H9 (cell line): ENCODE measurements around the gene IGBP1. TPM values are rescaled to one million over a fixed set of nuclear protein-coding genes. Genes with fewer than 3 reads are reported as not detected.
"Not testable (repeated sequence)": the region's sequence is repeated elsewhere in the genome, so short reads cannot be mapped to it uniquely, and the experiment has no call there.

Source experiments
- DNase-seq: peaks from one replicate; pipeline ENCODE4 v3.0.0-alpha.2; 2017
- H2AFZ ChIP-seq: one replicate; pipeline ENCODE4 v1.6.1; 2013; ENCODE audit warnings: mild to moderate bottlenecking, low read length, control low read depth, moderate library complexity
- H2AK5ac ChIP-seq: 2 replicates; pipeline ENCODE4 v1.6.1; 2013; ENCODE audit warnings: low read length, control low read depth, mixed read lengths; ENCODE audit not compliant: insufficient read length
- H2BK120ac ChIP-seq: one replicate; pipeline ENCODE4 v1.6.1; 2013; ENCODE audit warnings: low read depth, mild to moderate bottlenecking, low read length, control low read depth, inconsistent platforms; ENCODE audit not compliant: poor library complexity, severe bottlenecking
- H2BK12ac ChIP-seq: 2 replicates; pipeline ENCODE4 v1.6.1; 2013; ENCODE audit warnings: low read length, control low read depth, mixed read lengths, low read depth; ENCODE audit not compliant: insufficient read length
- H2BK15ac ChIP-seq: 2 replicates; pipeline ENCODE4 v1.6.1; 2013; ENCODE audit warnings: low read depth, low read length, control low read depth
- H2BK20ac ChIP-seq: one replicate; pipeline ENCODE4 v1.6.1; 2013; ENCODE audit warnings: low read depth, mild to moderate bottlenecking, low read length, control low read depth, inconsistent platforms; ENCODE audit not compliant: poor library complexity, severe bottlenecking
- H2BK5ac ChIP-seq: 2 replicates; pipeline ENCODE4 v1.6.1; 2013; ENCODE audit warnings: low read length, control low read depth, mixed read lengths; ENCODE audit not compliant: insufficient read length
- H3K14ac ChIP-seq: 2 replicates; pipeline ENCODE4 v1.6.1; 2013; ENCODE audit warnings: low read length, control low read depth; ENCODE audit not compliant: insufficient read depth
- H3K18ac ChIP-seq: 2 replicates; pipeline ENCODE4 v1.6.1; 2013; ENCODE audit warnings: low read depth, mild to moderate bottlenecking, mixed read lengths, low read length, control low read depth; ENCODE audit not compliant: insufficient read length
- H3K23ac ChIP-seq: 2 replicates; pipeline ENCODE4 v1.6.1; 2013; ENCODE audit warnings: low read length, control low read depth, mixed read lengths, low read depth; ENCODE audit not compliant: insufficient read length
- H3K23me2 ChIP-seq: 2 replicates; pipeline ENCODE4 v1.6.1; 2013; ENCODE audit warnings: low read depth, mild to moderate bottlenecking, mixed read lengths, low read length, control low read depth; ENCODE audit not compliant: insufficient read length, poor library complexity, severe bottlenecking
- H3K27ac ChIP-seq: 2 replicates; pipeline ENCODE4 v1.5.1; 2013; ENCODE audit warnings: low read length, control low read depth, mixed read lengths, low read depth; ENCODE audit not compliant: insufficient read length
- H3K27me3 ChIP-seq: 2 replicates; pipeline ENCODE4 v1.6.1; 2013; ENCODE audit warnings: low read length, control low read depth, inconsistent platforms; ENCODE audit not compliant: insufficient read depth
- H3K4ac ChIP-seq: 2 replicates; pipeline ENCODE4 v1.6.1; 2013; ENCODE audit warnings: low read depth, mild to moderate bottlenecking, control low read depth, inconsistent platforms, low read length, moderate library complexity
- H3K4me1 ChIP-seq: 2 replicates; pipeline ENCODE4 v1.6.1; 2013; ENCODE audit warnings: low read length, control low read depth, inconsistent platforms; ENCODE audit not compliant: insufficient read depth
- H3K4me2 ChIP-seq: 2 replicates; pipeline ENCODE4 v1.6.1; 2013; ENCODE audit warnings: low read length, control low read depth, mixed read lengths; ENCODE audit not compliant: insufficient read length, insufficient read depth
- H3K56ac ChIP-seq: 2 replicates; pipeline ENCODE4 v1.6.1; 2013; ENCODE audit warnings: low read depth, mild to moderate bottlenecking, mixed read lengths, low read length, control low read depth; ENCODE audit not compliant: insufficient read length
- H3K79me1 ChIP-seq: 2 replicates; pipeline ENCODE4 v1.6.1; 2013; ENCODE audit warnings: low read depth, mild to moderate bottlenecking, moderate library complexity, low read length, control low read depth, inconsistent platforms; ENCODE audit not compliant: insufficient read depth, poor library complexity, severe bottlenecking
- H3K79me2 ChIP-seq: 2 replicates; pipeline ENCODE4 v1.6.1; 2013; ENCODE audit warnings: low read length, control low read depth, inconsistent platforms; ENCODE audit not compliant: insufficient read depth
- H3K9ac ChIP-seq: 2 replicates; pipeline ENCODE4 v1.6.1; 2013; ENCODE audit warnings: low read length, control low read depth, mixed read lengths; ENCODE audit not compliant: insufficient read length; ENCODE audit errors: extremely low read depth
- H3K9me3 ChIP-seq: one replicate; pipeline ENCODE4 v1.6.1; 2013; ENCODE audit warnings: low read depth, low read length, inconsistent platforms; ENCODE audit not compliant: control insufficient read depth
- H3T11ph ChIP-seq: one replicate; pipeline ENCODE4 v1.6.1; 2013; ENCODE audit warnings: mild to moderate bottlenecking, low read length, control low read depth, inconsistent platforms
- H4K20me1 ChIP-seq: one replicate; pipeline ENCODE4 v1.6.1; 2013; ENCODE audit not compliant: control insufficient read depth, insufficient read length, insufficient read depth
- H4K5ac ChIP-seq: 2 replicates; pipeline ENCODE4 v1.6.1; 2013; ENCODE audit warnings: low read depth, mild to moderate bottlenecking, mixed read lengths, low read length, control low read depth; ENCODE audit not compliant: insufficient read length
- H4K8ac ChIP-seq: replicated peaks from 2 replicates; pipeline ENCODE4 v1.6.1; 2013; ENCODE audit warnings: low read length, control low read depth, mixed read lengths, low read depth; ENCODE audit not compliant: insufficient read length
- H4K91ac ChIP-seq: 2 replicates; pipeline ENCODE4 v1.6.1; 2013; ENCODE audit warnings: low read depth, mild to moderate bottlenecking, moderate library complexity, mixed read lengths, low read length, control low read depth; ENCODE audit not compliant: insufficient read length
- H3K27ac Mint-ChIP-seq, 3 experiments: 2 replicates in 2 of 3; 3 replicates in 1 of 3; pipeline ENCODE4 v1.8.0; 2020 to 2021; ENCODE audit warnings: mixed read lengths in 3 of 3, mild to moderate bottlenecking in 1 of 3, moderate library complexity in 1 of 3
- H3K27me3 Mint-ChIP-seq: 2 replicates; pipeline ENCODE4 v1.8.0; 2021; ENCODE audit warnings: low read depth, mild to moderate bottlenecking, moderate library complexity, mixed read lengths
- H3K36me3 Mint-ChIP-seq, 3 experiments: 2 replicates in 2 of 3; 3 replicates in 1 of 3; pipeline ENCODE4 v1.8.0; 2020 to 2021; ENCODE audit warnings: low read depth in 3 of 3, mixed read lengths in 3 of 3; ENCODE audit not compliant: insufficient read depth in 1 of 3
- H3K4me1 Mint-ChIP-seq, 2 experiments: 2 replicates each; pipeline ENCODE4 v1.8.0; 2020; ENCODE audit warnings: mixed read lengths in 2 of 2
- H3K4me3 Mint-ChIP-seq, 2 experiments: 2 replicates in 1 of 2; 3 replicates in 1 of 2; pipeline ENCODE4 v1.8.0; 2020 to 2021; ENCODE audit warnings: mild to moderate bottlenecking in 2 of 2, mixed read lengths in 2 of 2, moderate library complexity in 1 of 2
- H3K9me3 Mint-ChIP-seq, 2 experiments: 2 replicates in 1 of 2; 3 replicates in 1 of 2; pipeline ENCODE4 v1.8.0; 2020; ENCODE audit warnings: mild to moderate bottlenecking in 2 of 2, mixed read lengths in 2 of 2, moderate library complexity in 1 of 2
- CTCF ChIP-seq: fragments of 200-600 bp; sonication (generic); conservative IDR thresholded peaks from 3 replicates; pipeline ENCODE4 v1.8.0; 2021; ENCODE audit warnings: antibody characterized with exemption, mild to moderate bottlenecking
- WGBS: extraction: QIAGEN DNeasy Blood & Tissue Kit; methylation state at CpG from one replicate; pipeline ENCODE4 v1.1.7; 2013; ENCODE audit warnings: missing lambda C conversion rate, low lambda C conversion rate, mixed read lengths; ENCODE audit not compliant: insufficient read length; ENCODE audit errors: extremely low coverage; 5-methylcytosine and 5-hydroxymethylcytosine counted together
- total RNA-seq: library from RNA; stranded (reverse); gene quantifications from 2 replicates; pipeline ENCODE4 v1.2.1, GENCODE V29; 2021

IGBP1 gene
- total RNA-seq, 1 experiment from 2014 or later = 45.0 TPM

GRCh38 chrX:70105229-70105628 lies 28.0 kb upstream of the IGBP1 start:
- no CpG with 5 or more reads among the region's 2 CpGs for WGBS
- no peak overlapping the region for H3K4me3 Mint-ChIP-seq
- H4K91ac ChIP-seq = no peak overlapping the region
- no peak overlapping the region for H3K18ac ChIP-seq
- peaks cover 33 to 40% of the 10 kb centered on the region in 2 experiments for H3K9me3 Mint-ChIP-seq
- no peaks in the 10 kb centered on the region for H3K27me3 Mint-ChIP-seq
- H3K14ac ChIP-seq = no peak overlapping the region
- no peaks in the 10 kb centered on the region for H3K79me1 ChIP-seq
- H2AK5ac ChIP-seq = no peak overlapping the region
- no peak overlapping the region for H2AFZ ChIP-seq
- no peak overlapping the region for H4K5ac ChIP-seq
- H4K8ac ChIP-seq = no peak overlapping the region
- no peak overlapping the region for H2BK120ac ChIP-seq
- H2BK20ac ChIP-seq = no peak overlapping the region
- H3K27me3 ChIP-seq = no peaks in the 10 kb centered on the region
- H3K56ac ChIP-seq = no peak overlapping the region
- H3K9ac ChIP-seq = no peak overlapping the region
- no peaks in the 10 kb centered on the region for H4K20me1 ChIP-seq
- no peak overlapping the region for H3K27ac Mint-ChIP-seq
- no peak for TF ChIP-seq CTCF
- H3K79me2 ChIP-seq = no peaks in the 10 kb centered on the region
- no peak overlapping the region for H3K27ac ChIP-seq
- H3T11ph ChIP-seq = no peak overlapping the region
- no peak overlapping the region for H2BK15ac ChIP-seq
- no peak overlapping the region for H3K4me2 ChIP-seq
- H3K4me1 ChIP-seq = no peaks in the 10 kb centered on the region
- H3K4ac ChIP-seq = no peak overlapping the region
- peaks cover 14% of the 10 kb centered on the region for H3K9me3 ChIP-seq
- H3K23ac ChIP-seq = no peak overlapping the region
- H3K4me1 Mint-ChIP-seq = 0 out of 4 replicates have a peak, but pooled peaks cover 0 to 3% of the 10 kb centered on the region in 2 experiments
- H3K36me3 Mint-ChIP-seq = peaks cover 0 to 3% (median 0%) of the 10 kb centered on the region in 3 experiments; a peak in 2 of 7 replicates
- no peak overlapping the region for H2BK12ac ChIP-seq
- no peaks in the 10 kb centered on the region for H3K23me2 ChIP-seq
- H2BK5ac ChIP-seq = no peak overlapping the region
- DNase-seq = no peak

- H3K23ac ChIP-seq, H2AK5ac ChIP-seq, H3K4ac ChIP-seq, H3K56ac ChIP-seq, H3T11ph ChIP-seq, H2BK5ac ChIP-seq, DNase-seq, H2BK15ac ChIP-seq, H3K27ac ChIP-seq, H4K20me1 ChIP-seq, H3K9ac ChIP-seq, H3K4me1 Mint-ChIP-seq, H2BK12ac ChIP-seq, H3K27me3 Mint-ChIP-seq, H4K8ac ChIP-seq, H3K27me3 ChIP-seq, H3K4me3 Mint-ChIP-seq, H3K23me2 ChIP-seq, H4K91ac ChIP-seq, H3K18ac ChIP-seq, H2BK20ac ChIP-seq, H3K4me2 ChIP-seq, H3K79me1 ChIP-seq, H2AFZ ChIP-seq, H4K5ac ChIP-seq, H3K79me2 ChIP-seq, H2BK120ac ChIP-seq, H3K4me1 ChIP-seq, H3K14ac ChIP-seq: not testable (repeated sequence)
- Mint-ChIP-seq H3K36me3 (peaks cover 6 to 23% (median 23%) of the 10 kb centered on the region in 3 experiments; a peak in 6 of 7 replicates), H3K27ac (peak overlapping the region in 1 of 3 experiments; percentile 70; a peak in 1 of 7 replicates), H3K9me3 (peaks cover 64 to 66% of the 10 kb centered on the region in 2 experiments)
- no CpG with 5 or more reads among the region's 4 CpGs for WGBS
- peaks cover 14% of the 10 kb centered on the region for H3K9me3 ChIP-seq
Observed at GRCh38 chrX:70111436-70112026, 21.7 kb upstream of the IGBP1 start.
